Neural cell (in vitro differentiated cells): ENCODE data around the gene CCDC12. TPM values are rescaled to one million over a fixed set of nuclear protein-coding genes. Genes with fewer than 3 reads are reported as not detected.

Experiments used
- H2AFZ ChIP-seq: fragments of 200-600, 300-800 bp; sonication (generic), shearing (Covaris generic); 2 replicates; pipeline ENCODE4 v1.6.0; 2014; ENCODE audit warnings: low read depth, mild to moderate bottlenecking, antibody characterized with exemption, low read length, moderate library complexity
- H3F3A ChIP-seq: fragments of 200-600 bp; shearing (Covaris generic); 2 replicates; pipeline ENCODE4 v1.6.1; 2016; ENCODE audit warnings: mild to moderate bottlenecking, moderate library complexity, mixed read lengths, antibody characterized with exemption, low read length; ENCODE audit not compliant: insufficient read depth, poor library complexity, severe bottlenecking
- H3K27ac ChIP-seq: fragments of 200-600, 300-800 bp; sonication (generic), shearing (Covaris generic); 2 replicates; pipeline ENCODE4 v1.5.1; 2014; ENCODE audit warnings: mild to moderate bottlenecking, low read length, moderate library complexity
- H3K27me3 ChIP-seq: fragments of 300-800, 200-600 bp; sonication (generic), shearing (Covaris generic); 2 replicates; pipeline ENCODE4 v1.6.0; 2014; ENCODE audit warnings: mild to moderate bottlenecking, low read depth, low read length, moderate library complexity; ENCODE audit not compliant: insufficient read depth
- H3K36me3 ChIP-seq: fragments of 300-800, 200-600 bp; sonication (generic), shearing (Covaris generic); 2 replicates; pipeline ENCODE4 v1.5.1; 2014; ENCODE audit warnings: mild to moderate bottlenecking, antibody characterized with exemption, low read length, moderate library complexity; ENCODE audit not compliant: insufficient read depth
- H3K4me2 ChIP-seq: fragments of 300-800, 200-600 bp; sonication (generic), shearing (Covaris generic); 2 replicates; pipeline ENCODE4 v1.6.0; 2014; ENCODE audit warnings: mild to moderate bottlenecking, low read length
- H3K4me3 ChIP-seq: fragments of 300-800, 200-600 bp; sonication (generic), shearing (Covaris generic); 2 replicates; pipeline ENCODE4 v1.5.1; 2014; ENCODE audit warnings: mild to moderate bottlenecking, low read length, moderate library complexity
- H3K79me2 ChIP-seq: fragments of 200-600 bp; shearing (Covaris generic); replicated peaks from 2 replicates; pipeline ENCODE4 v1.6.0; 2014; ENCODE audit warnings: mild to moderate bottlenecking, low read length, moderate library complexity; ENCODE audit not compliant: insufficient read depth
- H3K9ac ChIP-seq: fragments of 300-800, 200-600 bp; sonication (generic), shearing (Covaris generic); 2 replicates; pipeline ENCODE4 v1.6.1; 2016; ENCODE audit warnings: mild to moderate bottlenecking, low read length, mixed read lengths
- H3K9me2 ChIP-seq: fragments of 200-600 bp; shearing (Covaris generic); 2 replicates; pipeline ENCODE4 v1.6.1; 2016; ENCODE audit warnings: mild to moderate bottlenecking, low read length, mixed read lengths; ENCODE audit not compliant: insufficient read depth
- H3K9me3 ChIP-seq: fragments of 200-600, 300-800 bp; sonication (generic), shearing (Covaris generic); 2 replicates; pipeline ENCODE4 v1.6.1; 2016; ENCODE audit warnings: mild to moderate bottlenecking, mixed run types, low read length, moderate library complexity, mixed read lengths
- H4K20me1 ChIP-seq: fragments of 200-600 bp; shearing (Covaris generic); 2 replicates; pipeline ENCODE4 v1.6.1; 2016; ENCODE audit warnings: mild to moderate bottlenecking, mixed run types; ENCODE audit not compliant: insufficient read depth
- EP300 ChIP-seq: fragments of 450-650 bp; conservative IDR thresholded peaks from 2 replicates; pipeline ENCODE4 v1.6.1; 2014; ENCODE audit warnings: antibody characterized with exemption, mild to moderate bottlenecking, moderate library complexity; ENCODE audit not compliant: poor library complexity, severe bottlenecking
- EZH2 ChIP-seq: fragments of 200-600, 300-800 bp; shearing (Covaris generic), sonication (generic); IDR thresholded peaks from 2 replicates; pipeline ENCODE4 v1.6.1; 2014; ENCODE audit warnings: antibody characterized with exemption, low read length, borderline replicate concordance, mild to moderate bottlenecking; ENCODE audit not compliant: insufficient read depth, poor library complexity, severe bottlenecking
- MXI1 ChIP-seq: fragments of 450-650 bp; conservative IDR thresholded peaks from 2 replicates; pipeline ENCODE4 v1.6.1; 2014; ENCODE audit warnings: antibody characterized with exemption, mild to moderate bottlenecking; ENCODE audit not compliant: poor library complexity, severe bottlenecking
- POLR2AphosphoS5 ChIP-seq: IDR thresholded peaks from 2 replicates; pipeline ENCODE4 v1.6.1; 2012
- RAD21 ChIP-seq: fragments of 450-650 bp; conservative IDR thresholded peaks from 2 replicates; pipeline ENCODE4 v1.6.1; 2014; ENCODE audit warnings: antibody characterized with exemption, mild to moderate bottlenecking, moderate library complexity
- SMC3 ChIP-seq: fragments of 450-650 bp; conservative IDR thresholded peaks from 2 replicates; pipeline ENCODE4 v1.6.1; 2014; ENCODE audit warnings: antibody characterized with exemption, mild to moderate bottlenecking, moderate library complexity; ENCODE audit not compliant: poor library complexity
- TAF1 ChIP-seq: IDR thresholded peaks from 2 replicates; pipeline ENCODE4 v1.6.1; 2012; ENCODE audit warnings: low read depth
- polyA plus RNA-seq: library from polyadenylated mRNA; depleted of rRNA; stranded (reverse); fragments of >200 nt; gene quantifications from 2 replicates; pipeline ENCODE4 v1.2.3, GENCODE V29; 2014
- TF ChIP-seq, protein P1 (sequence below): IDR thresholded peaks from 2 replicates; pipeline ENCODE4 v1.6.1; 2012; ENCODE audit warnings: borderline replicate concordance
- TF ChIP-seq, protein P2 (sequence below): fragments of 450-650 bp; IDR thresholded peaks from 2 replicates; pipeline ENCODE4 v1.5.1; 2014; ENCODE audit warnings: antibody characterized with exemption, mild to moderate bottlenecking, moderate library complexity; ENCODE audit not compliant: poor library complexity, severe bottlenecking

The CCDC12 gene
- polyA plus RNA-seq, 1 donor from 2014 or later: 46.4 TPM

- H3K9ac ChIP-seq: no peak overlapping the region
- H3K27ac ChIP-seq: no peak overlapping the region
- no peaks in the 10 kb centered on the region for H4K20me1 ChIP-seq
- no peaks in the 10 kb centered on the region for H3K27me3 ChIP-seq
- H3K79me2 ChIP-seq: no peaks in the 10 kb centered on the region
- H3K4me3 ChIP-seq: no peak overlapping the region
- no peak for TF ChIP-seq RAD21
- TF ChIP-seq EZH2: no peak
- TF ChIP-seq, protein P1, sequence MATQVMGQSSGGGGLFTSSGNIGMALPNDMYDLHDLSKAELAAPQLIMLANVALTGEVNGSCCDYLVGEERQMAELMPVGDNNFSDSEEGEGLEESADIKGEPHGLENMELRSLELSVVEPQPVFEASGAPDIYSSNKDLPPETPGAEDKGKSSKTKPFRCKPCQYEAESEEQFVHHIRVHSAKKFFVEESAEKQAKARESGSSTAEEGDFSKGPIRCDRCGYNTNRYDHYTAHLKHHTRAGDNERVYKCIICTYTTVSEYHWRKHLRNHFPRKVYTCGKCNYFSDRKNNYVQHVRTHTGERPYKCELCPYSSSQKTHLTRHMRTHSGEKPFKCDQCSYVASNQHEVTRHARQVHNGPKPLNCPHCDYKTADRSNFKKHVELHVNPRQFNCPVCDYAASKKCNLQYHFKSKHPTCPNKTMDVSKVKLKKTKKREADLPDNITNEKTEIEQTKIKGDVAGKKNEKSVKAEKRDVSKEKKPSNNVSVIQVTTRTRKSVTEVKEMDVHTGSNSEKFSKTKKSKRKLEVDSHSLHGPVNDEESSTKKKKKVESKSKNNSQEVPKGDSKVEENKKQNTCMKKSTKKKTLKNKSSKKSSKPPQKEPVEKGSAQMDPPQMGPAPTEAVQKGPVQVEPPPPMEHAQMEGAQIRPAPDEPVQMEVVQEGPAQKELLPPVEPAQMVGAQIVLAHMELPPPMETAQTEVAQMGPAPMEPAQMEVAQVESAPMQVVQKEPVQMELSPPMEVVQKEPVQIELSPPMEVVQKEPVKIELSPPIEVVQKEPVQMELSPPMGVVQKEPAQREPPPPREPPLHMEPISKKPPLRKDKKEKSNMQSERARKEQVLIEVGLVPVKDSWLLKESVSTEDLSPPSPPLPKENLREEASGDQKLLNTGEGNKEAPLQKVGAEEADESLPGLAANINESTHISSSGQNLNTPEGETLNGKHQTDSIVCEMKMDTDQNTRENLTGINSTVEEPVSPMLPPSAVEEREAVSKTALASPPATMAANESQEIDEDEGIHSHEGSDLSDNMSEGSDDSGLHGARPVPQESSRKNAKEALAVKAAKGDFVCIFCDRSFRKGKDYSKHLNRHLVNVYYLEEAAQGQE: no peak
- TF ChIP-seq POLR2AphosphoS5: no peak
- TF ChIP-seq MXI1: no peak
- TF ChIP-seq, protein P2, sequence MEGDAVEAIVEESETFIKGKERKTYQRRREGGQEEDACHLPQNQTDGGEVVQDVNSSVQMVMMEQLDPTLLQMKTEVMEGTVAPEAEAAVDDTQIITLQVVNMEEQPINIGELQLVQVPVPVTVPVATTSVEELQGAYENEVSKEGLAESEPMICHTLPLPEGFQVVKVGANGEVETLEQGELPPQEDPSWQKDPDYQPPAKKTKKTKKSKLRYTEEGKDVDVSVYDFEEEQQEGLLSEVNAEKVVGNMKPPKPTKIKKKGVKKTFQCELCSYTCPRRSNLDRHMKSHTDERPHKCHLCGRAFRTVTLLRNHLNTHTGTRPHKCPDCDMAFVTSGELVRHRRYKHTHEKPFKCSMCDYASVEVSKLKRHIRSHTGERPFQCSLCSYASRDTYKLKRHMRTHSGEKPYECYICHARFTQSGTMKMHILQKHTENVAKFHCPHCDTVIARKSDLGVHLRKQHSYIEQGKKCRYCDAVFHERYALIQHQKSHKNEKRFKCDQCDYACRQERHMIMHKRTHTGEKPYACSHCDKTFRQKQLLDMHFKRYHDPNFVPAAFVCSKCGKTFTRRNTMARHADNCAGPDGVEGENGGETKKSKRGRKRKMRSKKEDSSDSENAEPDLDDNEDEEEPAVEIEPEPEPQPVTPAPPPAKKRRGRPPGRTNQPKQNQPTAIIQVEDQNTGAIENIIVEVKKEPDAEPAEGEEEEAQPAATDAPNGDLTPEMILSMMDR: no peak
- no peak for TF ChIP-seq SMC3
- no peak for TF ChIP-seq TAF1
- TF ChIP-seq EP300: no peak
- H3K36me3 ChIP-seq: no peaks in the 10 kb centered on the region
- H3K9me2 ChIP-seq: no peaks in the 10 kb centered on the region
- H3K9me3 ChIP-seq: no peaks in the 10 kb centered on the region
- no peaks in the 10 kb centered on the region for H3F3A ChIP-seq
- no peak overlapping the region for H2AFZ ChIP-seq
- H3K4me2 ChIP-seq: no peak overlapping the region
Measured at GRCh38 chr3:47003461-47004368, 27.2 kb upstream of the CCDC12 start.

- H4K20me1 ChIP-seq: no peaks in the 10 kb centered on the region
- no peaks in the 10 kb centered on the region for H3K9me2 ChIP-seq
- no peak overlapping the region for H3K4me3 ChIP-seq
- no peaks in the 10 kb centered on the region for H3K27me3 ChIP-seq
- H3K27ac ChIP-seq: no peak overlapping the region
- H2AFZ ChIP-seq: no peak overlapping the region
- no peak overlapping the region for H3K9ac ChIP-seq
- no peak overlapping the region for H3K4me2 ChIP-seq
- no peaks in the 10 kb centered on the region for H3K36me3 ChIP-seq
- no peaks in the 10 kb centered on the region for H3K79me2 ChIP-seq
- no peaks in the 10 kb centered on the region for H3F3A ChIP-seq
- no peaks in the 10 kb centered on the region for H3K9me3 ChIP-seq
- TF ChIP-seq SMC3 (no peak), MXI1 (no peak), POLR2AphosphoS5 (no peak), EZH2 (no peak), RAD21 (no peak), EP300 (no peak), TAF1 (no peak)
- TF ChIP-seq, protein P1: no peak
- TF ChIP-seq, protein P2: no peak
Measured at GRCh38 chr3:47003056-47003410, 26.5 kb upstream of the CCDC12 start.
